Gastroesophageal sphincter (tissue), 4 donors: ENCODE measurements around the gene HECW1. TPM values are rescaled to one million over a fixed set of nuclear protein-coding genes. Genes with fewer than 3 reads are reported as not detected.

Experiments
- ATAC-seq: fragments of 150-250 bp; one replicate; pipeline ENCODE4 v1.9.1; 2016; ENCODE audit warnings: mild to moderate bottlenecking, moderate library complexity
- H3K27ac ChIP-seq, 4 donors: fragments of 200-600 bp; sonication (generic) in 3 of 4; 1 replicate in 3 of 4; 2 replicates in 1 of 4; pipeline ENCODE4 v1.5.1; 2016 to 2019
- H3K27me3 ChIP-seq: fragments of 200-600 bp; sonication (generic); one replicate; pipeline ENCODE4 v1.5.1; 2019
- H3K36me3 ChIP-seq, 2 donors: fragments of 200-600 bp; sonication (generic); one replicate each; pipeline ENCODE4 v1.5.1; 2019; ENCODE audit warnings: control low read depth in 1 of 2
- H3K4me1 ChIP-seq, 3 donors: fragments of 200-600 bp; sonication (generic); 1 replicate in 2 of 3; 2 replicates in 1 of 3; pipeline ENCODE4 v1.5.1; 2016 to 2019; ENCODE audit warnings: control low read depth in 2 of 3
- H3K4me3 ChIP-seq, 2 donors: fragments of 200-600 bp; sonication (generic); one replicate each; pipeline ENCODE4 v1.5.1; 2019; ENCODE audit warnings: mild to moderate bottlenecking in 1 of 2, moderate library complexity in 1 of 2
- H3K9me3 ChIP-seq, 3 donors: fragments of 200-600 bp; sonication (generic); one replicate each; pipeline ENCODE4 v1.5.1; 2017 to 2019; ENCODE audit warnings: control low read depth in 2 of 3
- EP300 ChIP-seq: sonication (generic); formaldehyde crosslinking; IDR thresholded peaks from one replicate; pipeline ENCODE4 v1.6.1; 2017; ENCODE audit warnings: antibody characterized with exemption, mild to moderate bottlenecking
- POLR2A ChIP-seq, 2 donors: fragments of 450-650 bp; IDR thresholded peaks; one replicate each; pipeline ENCODE4 v1.6.1; 2017; ENCODE audit warnings: antibody characterized with exemption in 2 of 2, mild to moderate bottlenecking in 2 of 2, moderate library complexity in 1 of 2
- POLR2AphosphoS5 ChIP-seq: sonication (generic); formaldehyde crosslinking; IDR thresholded peaks from one replicate; pipeline ENCODE4 v1.6.1; 2017; ENCODE audit warnings: antibody characterized with exemption
- WGBS, 2 donors: methylation state at CpG; one replicate each; pipeline ENCODE4 v1.1.5; 2018; ENCODE audit warnings: low coverage in 1 of 2; 5-methylcytosine and 5-hydroxymethylcytosine counted together
- total RNA-seq, 4 donors: library from RNA; depleted of rRNA; stranded (reverse); fragments of >200 nt; gene quantifications; one replicate each; pipeline ENCODE4 v1.1.0, GENCODE V29; 2016
- TF ChIP-seq, protein P1 (sequence below), 4 experiments: fragments of 200-600 bp in 2 of 4; fragments of 450-650 bp in 2 of 4; sonication (generic) in 1 of 4; IDR thresholded peaks; one replicate each; pipeline ENCODE4 v1.5.1; 2017 to 2019; ENCODE audit warnings: antibody characterized with exemption in 4 of 4, mild to moderate bottlenecking in 2 of 4, moderate library complexity in 2 of 4

Gene HECW1
- total RNA-seq, 4 donors from 2014 or later: 0.04 to 0.31 (median 0.13) TPM; not detected in 1

DNA sequence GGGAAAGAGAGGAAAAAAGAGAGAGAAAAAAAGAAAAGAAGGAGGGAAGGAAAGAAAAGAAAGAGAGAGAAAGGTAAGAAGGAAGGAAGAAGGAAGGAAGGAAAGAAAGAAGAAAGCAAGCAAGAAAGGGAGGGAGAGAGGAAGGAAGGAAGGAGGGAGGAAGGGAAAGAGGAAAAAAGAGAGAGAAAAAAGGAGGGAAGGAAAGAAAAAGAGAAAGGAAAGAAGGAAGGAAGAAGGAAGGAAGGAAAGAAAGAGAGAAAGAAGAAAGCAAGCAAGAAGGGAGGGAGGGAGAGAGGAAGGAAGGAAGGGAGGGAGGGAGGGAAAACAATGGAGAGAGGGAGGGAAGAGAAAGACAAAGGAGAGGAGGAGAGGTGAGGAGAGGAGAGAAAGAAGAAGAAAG lies 135.3 kb downstream of the HECW1 start:
- H3K4me3 ChIP-seq: no peak overlapping the region
- no peak for TF ChIP-seq POLR2A (IDR thresholded peaks at IDR 0.05)
- no peak for TF ChIP-seq POLR2AphosphoS5

DNA sequence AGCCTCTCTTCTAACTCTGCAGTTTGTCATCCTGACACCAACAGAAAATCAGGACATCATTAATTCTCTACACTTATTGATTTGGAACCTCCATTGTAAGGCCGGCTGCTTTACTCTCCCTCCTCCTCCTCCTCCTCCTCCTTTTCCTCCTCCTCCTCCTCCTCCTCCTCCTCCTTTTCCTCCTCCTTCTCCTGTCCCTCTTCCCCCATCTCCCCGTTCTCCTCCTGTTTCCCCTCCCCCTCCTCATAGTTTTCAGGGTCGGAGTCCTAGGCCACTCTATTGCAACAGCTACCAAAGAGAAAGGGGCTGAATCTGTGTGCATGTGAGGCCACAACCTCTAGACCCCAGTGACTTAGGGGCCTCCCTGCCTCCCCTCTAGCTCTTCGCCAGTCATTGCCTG lies 136.1 kb downstream of the HECW1 start:
- Histone ChIP-seq H3K27ac (no peak overlapping the region), H3K4me1 (peaks cover 0 to 27% (median 0%) of the 10 kb centered on the region in 3 donors), H3K9me3 (no peaks in the 10 kb centered on the region), H3K36me3 (no peaks in the 10 kb centered on the region), H3K4me3 (peak overlapping the region in 1 of 2 donors; percentile 8), H3K27me3 (no peaks in the 10 kb centered on the region)
- 48 to 100% methylated on average over 2 of the region's 4 CpGs for WGBS, 2 donors
- no peak for TF ChIP-seq EP300
- ATAC-seq: no peak

More for the DNA sequence above, 135.3 kb downstream of the HECW1 start:
- H3K36me3 ChIP-seq: no peaks in the 10 kb centered on the region
- H3K9me3 ChIP-seq: no peaks in the 10 kb centered on the region
- no peak overlapping the region for H3K27ac ChIP-seq
- no peaks in the 10 kb centered on the region for H3K27me3 ChIP-seq
- peaks cover 0 to 27% (median 0%) of the 10 kb centered on the region in 3 donors for H3K4me1 ChIP-seq
- no peak for ATAC-seq

DNA sequence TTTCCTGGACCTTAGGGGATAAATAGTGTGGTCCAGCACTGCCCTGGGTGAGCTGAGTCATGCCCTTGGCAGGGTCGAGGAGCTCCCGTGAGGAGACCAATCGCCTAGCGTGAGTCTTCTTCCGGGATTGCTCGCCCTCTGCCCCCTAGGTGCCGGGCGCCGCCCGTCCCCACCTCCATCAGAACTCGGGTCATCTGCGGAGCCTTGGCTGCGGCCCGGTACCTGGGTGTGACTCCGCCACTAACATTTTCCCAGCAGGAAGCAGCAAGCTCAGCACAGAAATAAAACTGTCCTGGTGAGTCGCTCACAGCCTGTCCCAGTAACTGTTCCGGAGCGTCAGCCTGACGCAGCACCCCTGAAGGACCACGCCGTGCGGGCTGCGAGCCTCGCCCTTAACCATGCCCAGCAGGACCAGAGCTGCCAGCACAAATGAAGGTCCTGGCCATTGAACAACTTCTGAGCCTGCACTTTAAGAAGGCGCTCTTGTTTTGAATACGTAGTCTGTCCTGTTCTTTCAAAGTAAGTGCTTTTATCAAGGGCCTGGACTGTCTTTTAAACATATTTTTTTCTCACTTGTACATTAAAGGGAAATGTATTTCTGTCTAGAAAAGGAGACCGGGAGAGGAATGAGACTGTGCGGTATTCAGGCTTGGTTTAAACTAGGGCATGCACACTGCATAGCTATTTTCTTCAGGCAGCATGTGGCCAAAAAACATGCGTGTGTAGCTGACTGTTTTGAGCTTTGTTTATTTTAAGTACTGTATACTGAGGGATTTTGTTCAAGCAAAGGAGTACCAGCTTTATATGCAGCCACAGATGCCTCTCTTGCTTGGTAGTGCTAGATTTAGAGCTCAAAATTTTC lies 136.7 kb downstream of the HECW1 start:
- peak; percentile 50 for ATAC-seq
- Histone ChIP-seq H3K4me1 (peaks cover 0 to 27% (median 0%) of the 10 kb centered on the region in 3 donors), H3K27ac (peak overlapping the region in 1 of 4 donors; percentile 4), H3K4me3 (peak overlapping the region in 1 of 2 donors; percentile 8), H3K9me3 (no peaks in the 10 kb centered on the region), H3K36me3 (no peaks in the 10 kb centered on the region), H3K27me3 (no peaks in the 10 kb centered on the region)
- WGBS, 2 donors: 22 to 37% methylated on average over 4 to 5 of the region's 29 CpGs
- no peak for TF ChIP-seq POLR2A (IDR thresholded peaks at IDR 0.05)
- no peak for TF ChIP-seq EP300
- TF ChIP-seq, protein P1, sequence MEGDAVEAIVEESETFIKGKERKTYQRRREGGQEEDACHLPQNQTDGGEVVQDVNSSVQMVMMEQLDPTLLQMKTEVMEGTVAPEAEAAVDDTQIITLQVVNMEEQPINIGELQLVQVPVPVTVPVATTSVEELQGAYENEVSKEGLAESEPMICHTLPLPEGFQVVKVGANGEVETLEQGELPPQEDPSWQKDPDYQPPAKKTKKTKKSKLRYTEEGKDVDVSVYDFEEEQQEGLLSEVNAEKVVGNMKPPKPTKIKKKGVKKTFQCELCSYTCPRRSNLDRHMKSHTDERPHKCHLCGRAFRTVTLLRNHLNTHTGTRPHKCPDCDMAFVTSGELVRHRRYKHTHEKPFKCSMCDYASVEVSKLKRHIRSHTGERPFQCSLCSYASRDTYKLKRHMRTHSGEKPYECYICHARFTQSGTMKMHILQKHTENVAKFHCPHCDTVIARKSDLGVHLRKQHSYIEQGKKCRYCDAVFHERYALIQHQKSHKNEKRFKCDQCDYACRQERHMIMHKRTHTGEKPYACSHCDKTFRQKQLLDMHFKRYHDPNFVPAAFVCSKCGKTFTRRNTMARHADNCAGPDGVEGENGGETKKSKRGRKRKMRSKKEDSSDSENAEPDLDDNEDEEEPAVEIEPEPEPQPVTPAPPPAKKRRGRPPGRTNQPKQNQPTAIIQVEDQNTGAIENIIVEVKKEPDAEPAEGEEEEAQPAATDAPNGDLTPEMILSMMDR (IDR thresholded peaks at IDR 0.05): no peak
- TF ChIP-seq POLR2AphosphoS5: peak; percentile 10

DNA sequence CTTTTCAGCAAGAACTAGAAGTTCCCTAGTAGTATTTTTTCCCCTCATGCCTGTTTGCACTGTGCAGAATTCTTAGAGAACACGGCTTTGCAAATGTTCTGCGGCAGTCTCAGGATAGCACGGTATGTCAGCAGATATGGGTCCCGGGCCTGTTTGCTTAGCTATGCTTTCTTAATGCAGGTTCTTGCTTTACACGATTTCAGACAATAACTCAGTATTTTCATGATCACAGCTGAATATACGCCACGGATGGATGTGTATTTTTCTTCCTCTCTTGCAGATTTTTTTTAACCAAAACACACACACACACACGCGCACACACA lies 137.3 kb downstream of the HECW1 start:
- Histone ChIP-seq H3K27ac (no peak overlapping the region), H3K36me3 (no peaks in the 10 kb centered on the region), H3K27me3 (no peaks in the 10 kb centered on the region), H3K4me3 (no peak overlapping the region), H3K9me3 (no peaks in the 10 kb centered on the region), H3K4me1 (peaks cover 0 to 24% (median 0%) of the 10 kb centered on the region in 3 donors)
- no peak for ATAC-seq
- TF ChIP-seq POLR2AphosphoS5 (no peak), POLR2A (IDR thresholded peaks at IDR 0.05) (no peak), EP300 (no peak)
- TF ChIP-seq, protein P1 (IDR thresholded peaks at IDR 0.05): no peak
- WGBS, 2 donors: 45 to 51% methylated on average over 8 to 9 of the region's 9 CpGs

DNA sequence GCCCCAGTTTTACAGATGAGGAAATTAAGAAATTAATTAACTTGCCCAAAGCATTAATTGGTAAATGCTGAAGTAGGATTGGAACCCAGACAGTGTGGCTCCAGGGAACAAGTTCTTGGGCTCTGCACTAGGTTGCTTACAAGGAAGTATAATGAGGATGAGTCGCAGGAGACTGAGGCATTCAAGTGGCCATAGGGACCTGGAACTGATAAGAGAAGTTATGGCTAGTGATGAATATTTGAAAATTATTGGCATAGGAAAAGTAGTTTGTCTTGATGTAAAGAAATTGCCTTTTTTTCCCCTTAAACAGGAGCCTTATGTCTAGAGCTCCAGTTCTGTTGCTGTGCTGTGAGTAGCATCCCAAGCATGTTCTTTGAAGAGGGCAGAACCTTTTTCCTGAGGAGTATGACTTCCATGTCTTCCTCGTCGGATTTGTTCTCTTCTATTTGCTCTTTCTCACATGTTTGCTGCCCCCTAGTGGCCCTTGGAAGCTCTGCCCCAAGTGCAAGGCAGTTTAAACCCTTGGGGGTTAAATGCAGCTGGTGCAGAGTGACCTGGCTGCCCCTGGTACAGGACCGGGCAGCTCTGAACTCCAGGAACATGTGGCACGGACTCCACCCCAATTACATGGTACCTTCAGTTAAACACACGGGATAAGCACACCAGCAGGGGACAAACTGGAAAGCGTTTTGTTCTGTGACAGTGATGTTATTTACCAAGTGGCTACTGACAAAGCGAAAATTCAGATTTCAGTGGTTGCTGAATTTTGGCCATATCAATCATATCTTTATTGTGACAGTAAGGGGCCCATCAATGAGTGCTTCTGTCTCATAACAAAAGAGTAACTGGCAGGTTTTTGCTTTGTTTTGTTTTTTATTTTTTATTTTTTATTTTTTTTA lies 148.8 kb downstream of the HECW1 start:
- H3K27me3 ChIP-seq: peaks cover 26% of the 10 kb centered on the region
- peaks cover 0 to 7% (median 0%) of the 10 kb centered on the region in 3 donors for H3K4me1 ChIP-seq
- no peak overlapping the region for H3K27ac ChIP-seq
- TF ChIP-seq POLR2A (IDR thresholded peaks at IDR 0.05): no peak
- TF ChIP-seq POLR2AphosphoS5: no peak
- no peak for TF ChIP-seq EP300
- TF ChIP-seq, protein P1 (IDR thresholded peaks at IDR 0.05): peak; percentile 71 to 93 (median 78)
- peak; percentile 53 for ATAC-seq
- H3K36me3 ChIP-seq: no peaks in the 10 kb centered on the region
- no peak overlapping the region for H3K4me3 ChIP-seq
- H3K9me3 ChIP-seq: no peaks in the 10 kb centered on the region
- 19 to 32% methylated on average over 6 to 7 of the region's 8 CpGs for WGBS, 2 donors
